ENCODE data around the gene PECR. TPM values are rescaled to one million over a fixed set of nuclear protein-coding genes. Genes with fewer than 3 reads are reported as not detected.

The PECR gene
- total RNA-seq, 1 experiment from 2014 or later, result 13.9 TPM

DNA sequence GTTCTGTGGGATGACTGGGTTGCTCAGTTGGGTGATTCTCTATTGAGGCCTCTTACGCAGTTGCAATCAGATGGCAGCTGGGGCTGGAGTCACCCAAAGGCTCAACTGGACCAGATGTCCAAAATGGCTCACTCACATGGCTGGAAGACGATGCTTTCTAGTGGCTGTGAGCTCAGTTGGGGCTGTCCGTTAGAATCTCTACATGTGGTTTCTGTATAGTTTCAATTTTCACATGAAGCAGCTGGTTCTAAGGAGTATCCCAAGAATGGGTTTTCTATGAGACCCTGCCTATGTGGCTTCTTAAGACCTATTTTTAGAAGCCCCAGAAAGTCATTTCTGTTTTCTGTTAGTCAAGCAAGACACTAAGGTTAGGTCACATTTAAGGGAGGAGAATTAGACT is 32.0 kb upstream of the PECR start:
- CTCF ChIA-PET, result interaction anchor here (1.2 to 1.5 kb wide), 4 partner anchors 27 to 80 kb away, joined by 4 to 12 read pairs (median 6); no protein-coding TSS in a partner anchor
- H3K36me3 Mint-ChIP-seq, result peaks cover 84% of the 10 kb centered on the region

DNA sequence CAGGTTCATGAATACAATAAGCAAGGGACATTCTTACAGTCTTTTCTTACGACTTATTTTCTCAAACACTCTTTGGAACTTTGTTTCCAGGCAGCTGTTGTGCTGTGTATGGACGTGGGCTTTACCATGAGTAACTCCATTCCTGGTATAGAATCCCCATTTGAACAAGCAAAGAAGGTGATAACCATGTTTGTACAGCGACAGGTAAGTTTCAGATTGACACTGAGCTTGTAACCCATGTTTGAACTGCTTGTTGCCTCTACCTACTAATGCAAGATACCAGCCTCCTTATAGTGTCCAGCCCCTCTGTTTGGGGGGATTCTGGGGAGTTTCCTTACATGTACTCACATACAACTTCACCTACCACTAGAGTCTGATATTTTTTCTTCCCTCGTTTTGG is 31.3 kb upstream of the PECR start:
- H3K27ac Mint-ChIP-seq, result peak overlapping the region; percentile 94
- peaks cover 58% of the 10 kb centered on the region for H3K4me1 Mint-ChIP-seq
- CTCF ChIA-PET, result interaction anchor here (1.5 kb wide), 1 partner anchor 79 kb away, joined by 4 read pairs; no protein-coding TSS in a partner anchor
- H3K27me3 Mint-ChIP-seq (ENCODE audit: low read depth), result no peaks in the 10 kb centered on the region
- ATAC-seq (no peak), DNase-seq (ENCODE audit: low spot score) (no peak)
- no peaks in the 10 kb centered on the region for H3K9me3 Mint-ChIP-seq
- H3K36me3 Mint-ChIP-seq, result peaks cover 77% of the 10 kb centered on the region
- POLR2A ChIA-PET, result interaction anchor here (2.0 kb wide), 1 partner anchor 31 kb away, joined by 6 read pairs; the partner anchor contains the start of genes PECR and TMEM169
- no peak for TF ChIP-seq MLX (CRISPR knock-in tag; IDR thresholded peaks at IDR 0.05)
- no peak for TF ChIP-seq CREB1 (CRISPR knock-in tag; IDR thresholded peaks at IDR 0.05)
- no peak for TF ChIP-seq ZNF423 (CRISPR knock-in tag; IDR thresholded peaks at IDR 0.05)
- H3K4me3 Mint-ChIP-seq, result no peak overlapping the region

More for the DNA sequence above, 32.0 kb upstream of the PECR start:
- peaks cover 52% of the 10 kb centered on the region for H3K4me1 Mint-ChIP-seq
- ATAC-seq (no peak), DNase-seq (ENCODE audit: low spot score) (no peak)
- peak overlapping the region; percentile 94 for H3K27ac Mint-ChIP-seq
- POLR2A ChIA-PET, result interaction anchor here (2.0 kb wide), 1 partner anchor 32 kb away, joined by 6 read pairs; the partner anchor contains the start of genes PECR and TMEM169
- H3K27me3 Mint-ChIP-seq (ENCODE audit: low read depth), result no peaks in the 10 kb centered on the region
- TF ChIP-seq, protein P1, sequence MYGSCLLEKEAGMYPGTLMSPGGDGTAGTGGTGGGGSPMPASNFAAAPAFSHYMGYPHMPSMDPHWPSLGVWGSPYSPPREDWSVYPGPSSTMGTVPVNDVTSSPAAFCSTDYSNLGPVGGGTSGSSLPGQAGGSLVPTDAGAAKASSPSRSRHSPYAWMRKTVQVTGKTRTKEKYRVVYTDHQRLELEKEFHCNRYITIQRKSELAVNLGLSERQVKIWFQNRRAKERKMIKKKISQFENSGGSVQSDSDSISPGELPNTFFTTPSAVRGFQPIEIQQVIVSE (CRISPR knock-in tag; IDR thresholded peaks at IDR 0.05; ENCODE audit: borderline replicate concordance), result no peak
- TF ChIP-seq ZNF317 (CRISPR knock-in tag; IDR thresholded peaks at IDR 0.05; ENCODE audit: borderline replicate concordance, low read depth), result no peak
- TF ChIP-seq ZBTB21 (CRISPR knock-in tag; IDR thresholded peaks at IDR 0.05; ENCODE audit: borderline replicate concordance), result no peak
- no peak for TF ChIP-seq SOX15 (CRISPR knock-in tag; IDR thresholded peaks at IDR 0.05)
- TF ChIP-seq ZMAT4 (CRISPR knock-in tag; IDR thresholded peaks at IDR 0.05), result no peak
- TF ChIP-seq ETV6 (CRISPR knock-in tag; IDR thresholded peaks at IDR 0.05), result no peak
- no peak for TF ChIP-seq RORB (CRISPR knock-in tag; IDR thresholded peaks at IDR 0.05)
- no peak for TF ChIP-seq FOXK1 (CRISPR knock-in tag; IDR thresholded peaks at IDR 0.05)
- TF ChIP-seq GRHL2 (CRISPR knock-in tag; IDR thresholded peaks at IDR 0.05; ENCODE audit: insufficient replicate concordance, severe bottlenecking), result no peak
- TF ChIP-seq NFYB (CRISPR knock-in tag; conservative IDR thresholded peaks at IDR 0.05; ENCODE audit: low read depth), result no peak
- no peak for TF ChIP-seq NFE2L1 (CRISPR knock-in tag; IDR thresholded peaks at IDR 0.05)
- no peaks in the 10 kb centered on the region for H3K9me3 Mint-ChIP-seq
- no peak overlapping the region for H3K4me3 Mint-ChIP-seq

DNA sequence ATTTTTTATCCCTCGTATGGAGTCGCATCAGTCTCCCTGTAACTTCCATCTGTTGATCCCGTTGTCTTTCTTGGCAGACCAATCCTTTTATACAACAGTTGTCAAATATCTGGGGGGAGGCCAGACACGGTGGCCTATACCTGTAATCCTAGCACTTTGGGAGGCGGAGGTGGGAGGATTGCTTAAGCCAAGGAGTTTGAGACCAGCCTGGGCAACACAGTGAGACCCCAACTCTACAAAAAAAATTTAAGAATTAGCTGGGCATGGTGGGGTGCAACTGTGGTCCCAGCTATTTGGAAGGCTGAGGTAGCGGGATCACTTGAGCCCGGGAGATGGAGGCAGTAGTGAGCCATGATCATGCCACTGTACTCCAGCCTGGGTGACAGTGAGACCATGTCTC is 29.5 kb upstream of the PECR start:
- Mint-ChIP-seq H3K4me3 (peak overlapping the region; percentile 100), H3K36me3 (peaks cover 59% of the 10 kb centered on the region), H3K27ac (peak overlapping the region; percentile 94), H3K9me3 (no peaks in the 10 kb centered on the region), H3K27me3 (ENCODE audit: low read depth) (no peaks in the 10 kb centered on the region; the same call in 1 of the 2 replicates), H3K4me1 (peaks cover 59% of the 10 kb centered on the region)
- peak; percentile 73; the same call in 1 of the 2 replicates for TF ChIP-seq ZNF121 (CRISPR knock-in tag; IDR thresholded peaks at IDR 0.05)
- TF ChIP-seq, protein P2, sequence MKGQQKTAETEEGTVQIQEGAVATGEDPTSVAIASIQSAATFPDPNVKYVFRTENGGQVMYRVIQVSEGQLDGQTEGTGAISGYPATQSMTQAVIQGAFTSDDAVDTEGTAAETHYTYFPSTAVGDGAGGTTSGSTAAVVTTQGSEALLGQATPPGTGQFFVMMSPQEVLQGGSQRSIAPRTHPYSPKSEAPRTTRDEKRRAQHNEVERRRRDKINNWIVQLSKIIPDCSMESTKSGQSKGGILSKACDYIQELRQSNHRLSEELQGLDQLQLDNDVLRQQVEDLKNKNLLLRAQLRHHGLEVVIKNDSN (CRISPR knock-in tag; IDR thresholded peaks at IDR 0.05), result no peak
- DNase-seq (ENCODE audit: low spot score), result no peak
- POLR2A ChIA-PET, result no interaction called here
- CTCF ChIA-PET, result no interaction called here
- no peak for ATAC-seq

DNA sequence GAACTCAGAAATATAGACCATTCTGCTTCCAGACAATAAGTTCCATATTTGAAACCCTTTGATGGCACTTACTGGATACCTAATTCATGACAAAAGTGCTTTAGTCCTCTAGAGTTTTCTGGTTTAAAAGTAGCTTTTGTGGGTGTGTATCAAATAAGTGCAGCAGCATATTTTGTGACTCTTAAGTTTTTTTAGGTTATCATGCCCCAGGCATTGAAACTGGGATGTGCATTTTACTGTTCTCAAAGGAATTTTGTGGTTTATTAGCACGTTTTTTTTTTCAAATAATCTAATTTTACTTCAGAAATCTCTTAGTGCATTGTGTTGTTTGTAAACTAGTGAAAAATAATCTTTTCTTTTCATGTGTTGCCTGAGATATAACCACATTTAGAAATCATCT is 29.0 kb upstream of the PECR start:
- Mint-ChIP-seq H3K9me3 (no peaks in the 10 kb centered on the region), H3K36me3 (peaks cover 55% of the 10 kb centered on the region), H3K4me1 (peaks cover 57% of the 10 kb centered on the region), H3K27ac (peak overlapping the region; percentile 99), H3K4me3 (peak overlapping the region; percentile 100), H3K27me3 (ENCODE audit: low read depth) (no peaks in the 10 kb centered on the region; the same call in 1 of the 2 replicates)
- DNase-seq (ENCODE audit: low spot score) (no peak), ATAC-seq (no peak)
- ChIA-PET POLR2A (interaction anchor here (3.5 kb wide), 1 partner anchor 28 kb away, joined by 46 read pairs; the partner anchor contains the start of genes PECR and TMEM169), CTCF (interaction anchor here (0.7 to 2.1 kb wide), 3 partner anchors 17 to 104 kb away, joined by 3 to 4 read pairs (median 4); no protein-coding TSS in a partner anchor)
- TF ChIP-seq ZNF416 (CRISPR knock-in tag; IDR thresholded peaks at IDR 0.05) (no peak), ZNF671 (CRISPR knock-in tag; IDR thresholded peaks at IDR 0.05) (no peak), AR (CRISPR knock-in tag; IDR thresholded peaks at IDR 0.05) (no peak), CTCF (IDR thresholded peaks at IDR 0.05) (no peak), ZMAT4 (CRISPR knock-in tag; IDR thresholded peaks at IDR 0.05) (no peak)
